ENCODE data around the gene EIF5AL1.

The EIF5AL1 gene

GRCh38 chr10:79477456-79477855 lies 34.9 kb upstream of the EIF5AL1 start:
- H3K4me2 ChIP-seq (ENCODE audit: low read depth, low read length, poor library complexity, severe bottlenecking): no peak overlapping the region
- H2AFZ ChIP-seq (ENCODE audit: low read length): no peak overlapping the region
- H3K36me3 ChIP-seq (ENCODE audit: insufficient read depth, low read length): no peaks in the 10 kb centered on the region
- H3K9ac ChIP-seq (ENCODE audit: low read depth, low read length, poor library complexity, severe bottlenecking): no peak overlapping the region
- H3K4me1 ChIP-seq (ENCODE audit: insufficient read depth, low read length, poor library complexity, severe bottlenecking): peaks cover 19% of the 10 kb centered on the region
- H3K27me3 ChIP-seq (ENCODE audit: insufficient read depth, low read length, poor library complexity, severe bottlenecking): no peaks in the 10 kb centered on the region
- no peaks in the 10 kb centered on the region for H3K79me2 ChIP-seq (ENCODE audit: insufficient read depth, low read length)
- H3K9me2 ChIP-seq (replicated peaks; ENCODE audit: low read depth, low read length): no peaks in the 10 kb centered on the region
- H3F3A ChIP-seq (ENCODE audit: low read depth): no peaks in the 10 kb centered on the region
- no peak overlapping the region for H3K4me3 ChIP-seq (ENCODE audit: low read length, poor library complexity, severe bottlenecking)
- H4K20me1 ChIP-seq (ENCODE audit: insufficient read depth, low read length, poor library complexity, severe bottlenecking): no peaks in the 10 kb centered on the region
- H3K9me3 ChIP-seq (ENCODE audit: insufficient read depth, low read depth, low read length): peaks cover 3% of the 10 kb centered on the region; the same call in 1 of the 2 replicates
- TF ChIP-seq CTCF (conservative IDR thresholded peaks at IDR 0.05; ENCODE audit: low read length): no peak
- no peak for TF ChIP-seq EZH2phosphoT487 (IDR thresholded peaks at IDR 0.05; ENCODE audit: borderline replicate concordance)

DNA sequence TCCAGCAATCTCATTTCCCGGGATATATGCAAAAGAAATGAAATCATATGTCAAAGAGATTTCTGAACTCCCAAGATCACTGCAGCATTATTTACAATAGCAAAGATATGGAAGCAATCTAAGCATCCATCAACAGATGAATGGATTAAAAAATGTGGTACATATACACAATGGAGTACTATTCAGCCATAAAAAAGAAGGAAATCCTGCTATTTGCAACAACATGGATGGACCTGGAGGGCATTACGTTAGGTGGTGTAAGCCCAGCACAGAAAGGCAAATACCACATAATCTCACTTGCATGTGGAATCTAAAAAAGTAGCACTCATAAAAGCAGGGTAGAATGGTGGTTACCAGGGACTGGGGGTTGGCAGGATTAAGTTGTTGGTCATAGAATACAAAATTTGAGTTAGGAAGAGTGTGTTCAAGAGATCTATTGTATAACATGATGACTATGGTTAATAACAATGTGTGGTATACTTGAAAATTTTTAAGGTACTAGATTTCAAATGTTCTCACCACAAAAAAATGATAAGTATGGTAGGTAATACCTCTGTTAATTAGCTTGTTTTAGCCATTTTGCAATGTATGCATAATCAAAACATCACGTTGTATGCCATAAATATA lies 32.9 kb upstream of the EIF5AL1 start:
- no peak for TF ChIP-seq CTCF (conservative IDR thresholded peaks at IDR 0.05; ENCODE audit: low read length)
- no peak for TF ChIP-seq EZH2phosphoT487 (IDR thresholded peaks at IDR 0.05; ENCODE audit: borderline replicate concordance)
- Histone ChIP-seq H3K9me2 (replicated peaks; ENCODE audit: low read depth, low read length) (no peaks in the 10 kb centered on the region), H3K9ac (ENCODE audit: low read depth, low read length, poor library complexity, severe bottlenecking) (no peak overlapping the region), H3K27me3 (ENCODE audit: insufficient read depth, low read length, poor library complexity, severe bottlenecking) (no peaks in the 10 kb centered on the region), H2AFZ (ENCODE audit: low read length) (no peak overlapping the region), H3K4me3 (ENCODE audit: low read length, poor library complexity, severe bottlenecking) (no peak overlapping the region), H3K79me2 (ENCODE audit: insufficient read depth, low read length) (no peaks in the 10 kb centered on the region), H3K36me3 (ENCODE audit: insufficient read depth, low read length) (no peaks in the 10 kb centered on the region), H4K20me1 (ENCODE audit: insufficient read depth, low read length, poor library complexity, severe bottlenecking) (no peaks in the 10 kb centered on the region), H3F3A (ENCODE audit: low read depth) (no peaks in the 10 kb centered on the region), H3K9me3 (ENCODE audit: insufficient read depth, low read depth, low read length) (peaks cover 3% of the 10 kb centered on the region; the same call in 1 of the 2 replicates), H3K4me1 (ENCODE audit: insufficient read depth, low read length, poor library complexity, severe bottlenecking) (peaks cover 9% of the 10 kb centered on the region), H3K4me2 (ENCODE audit: low read depth, low read length, poor library complexity, severe bottlenecking) (no peak overlapping the region)

DNA sequence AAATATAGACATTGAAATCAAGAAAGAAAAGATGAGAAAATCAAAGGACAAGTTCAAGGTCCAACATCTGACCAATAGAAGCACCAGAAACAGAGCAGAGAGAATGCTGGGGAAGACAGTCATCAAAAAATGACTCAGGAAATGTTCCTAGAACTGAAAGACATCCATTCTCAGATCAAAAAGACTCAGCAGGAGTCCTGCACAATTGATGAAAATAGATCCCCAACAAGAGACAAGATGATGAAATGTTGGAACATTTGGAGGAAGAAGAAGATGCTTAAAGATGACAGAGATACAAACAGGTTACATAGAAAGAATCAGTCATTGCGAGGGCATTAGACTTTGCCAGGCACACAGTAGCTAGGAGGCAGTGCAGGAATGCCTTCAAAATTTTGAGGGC lies 30.0 kb upstream of the EIF5AL1 start:
- H3K9ac ChIP-seq (ENCODE audit: low read depth, low read length, poor library complexity, severe bottlenecking): no peak overlapping the region
- no peaks in the 10 kb centered on the region for H4K20me1 ChIP-seq (ENCODE audit: insufficient read depth, low read length, poor library complexity, severe bottlenecking)
- no peaks in the 10 kb centered on the region for H3K79me2 ChIP-seq (ENCODE audit: insufficient read depth, low read length)
- no peak overlapping the region for H3K4me2 ChIP-seq (ENCODE audit: low read depth, low read length, poor library complexity, severe bottlenecking)
- no peaks in the 10 kb centered on the region for H3K9me2 ChIP-seq (replicated peaks; ENCODE audit: low read depth, low read length)
- no peak for TF ChIP-seq EZH2phosphoT487 (IDR thresholded peaks at IDR 0.05; ENCODE audit: borderline replicate concordance)
- TF ChIP-seq CTCF (conservative IDR thresholded peaks at IDR 0.05; ENCODE audit: low read length): no peak
- H3K4me1 ChIP-seq (ENCODE audit: insufficient read depth, low read length, poor library complexity, severe bottlenecking): no peaks in the 10 kb centered on the region
- peaks cover 3% of the 10 kb centered on the region; the same call in 1 of the 2 replicates for H3K9me3 ChIP-seq (ENCODE audit: insufficient read depth, low read depth, low read length)
- H3K36me3 ChIP-seq (ENCODE audit: insufficient read depth, low read length): no peaks in the 10 kb centered on the region
- peak overlapping the region; percentile 82 for H2AFZ ChIP-seq (ENCODE audit: low read length)
- H3K27me3 ChIP-seq (ENCODE audit: insufficient read depth, low read length, poor library complexity, severe bottlenecking): no peaks in the 10 kb centered on the region
- H3K4me3 ChIP-seq (ENCODE audit: low read length, poor library complexity, severe bottlenecking): no peak overlapping the region
- no peaks in the 10 kb centered on the region for H3F3A ChIP-seq (ENCODE audit: low read depth)
